Aorta (tissue), 5 donors: Measurements from ENCODE around the gene PHKA2. TPM values are rescaled to one million over a fixed set of nuclear protein-coding genes. Genes with fewer than 3 reads are reported as not detected.
"Not testable (repeated sequence)": the region's sequence is repeated elsewhere in the genome, so short reads cannot be mapped to it uniquely, and the experiment has no call there.

Source experiments
- ATAC-seq: fragments of 200-7000 bp; cut with Tn5 transposase; one replicate; pipeline ENCODE4 v1.9.1; 2022; ENCODE audit warnings: moderate library complexity; ENCODE audit not compliant: low FRiP score
- DNase-seq, 2 donors: peaks; one replicate each; pipeline ENCODE4 v3.0.0-alpha.2; 2020
- H3K27ac ChIP-seq, 2 donors: one replicate each; pipeline ENCODE4 v1.5.1; 2013; ENCODE audit warnings: low read length in 2 of 2, mild to moderate bottlenecking in 2 of 2, moderate library complexity in 2 of 2, control low read depth in 1 of 2, inconsistent platforms in 1 of 2, low read depth in 1 of 2
- H3K27me3 ChIP-seq, 2 donors: one replicate each; pipeline ENCODE4 v1.6.1; 2013; ENCODE audit warnings: control low read depth in 1 of 2, low read length in 1 of 2, mild to moderate bottlenecking in 1 of 2, moderate library complexity in 1 of 2; ENCODE audit not compliant: insufficient read depth in 2 of 2, control insufficient read depth in 1 of 2
- H3K36me3 ChIP-seq, 2 donors: one replicate each; pipeline ENCODE4 v1.6.1; 2013; ENCODE audit warnings: control low read depth in 1 of 2, low read length in 1 of 2, mild to moderate bottlenecking in 1 of 2; ENCODE audit not compliant: insufficient read depth in 2 of 2, control insufficient read depth in 1 of 2
- H3K4me1 ChIP-seq, 2 donors: one replicate each; pipeline ENCODE4 v1.6.1; 2013; ENCODE audit warnings: low read length in 2 of 2, control low read depth in 1 of 2, mild to moderate bottlenecking in 1 of 2, moderate library complexity in 1 of 2; ENCODE audit not compliant: insufficient read depth in 2 of 2, control insufficient read depth in 1 of 2
- H3K4me3 ChIP-seq, 2 donors: one replicate each; pipeline ENCODE4 v1.5.1; 2013; ENCODE audit warnings: low read length in 2 of 2, control low read depth in 1 of 2, mild to moderate bottlenecking in 1 of 2
- H3K9me3 ChIP-seq: one replicate; pipeline ENCODE4 v1.6.1; 2013; ENCODE audit warnings: mild to moderate bottlenecking, low read length; ENCODE audit not compliant: control insufficient read depth
- WGBS, 2 donors: extraction: QIAGEN DNeasy Blood & Tissue Kit; methylation state at CpG; one replicate each; pipeline ENCODE4 v1.1.7; 2013; 5-methylcytosine and 5-hydroxymethylcytosine counted together
- intact Hi-C, 2 donors: fragments of 100-400 bp; cut with DNase I; formaldehyde crosslinking; loops; one replicate each; pipeline versions ENCODE4 v1.14.2 to v1.15.0; 2022
- long read RNA-seq, 2 donors: library from polyadenylated mRNA; unstranded; transcript quantifications; one replicate each; pipeline ENCODE4 v2.0.0, GENCODE V29; 2020 to 2021
- polyA plus RNA-seq, 2 donors: library from polyadenylated mRNA; stranded (reverse); fragments of 200-250 nt; gene quantifications; one replicate each; pipeline ENCODE4 v1.2.3, GENCODE V29; 2013
- total RNA-seq, 2 donors: library from RNA; stranded (reverse); fragmentation: NEBNext Ultra II Directional; extraction: Animal tissue kit (Norgen Biotek cat#: 25700); gene quantifications; one replicate each; pipeline ENCODE4 v1.2.1, GENCODE V29; 2021
- donor health status: healthy with polysubstance abuse.
- donor health status: Bipolar disorder and iron deficiency.
- donor health status: DM: no; HTN: no; CAD: no.
- donor health status: DM: no; HTN: no; CAD: no.
- donor health status: DM: yes; HTN: yes; CAD: no.

The PHKA2 gene
- total RNA-seq (10 to 100 TPM; 25.5 to 30.2 TPM), polyA plus RNA-seq (10 to 100 TPM in 1 of 2 donors, 1 to 10 TPM in 1; 1.5 to 45.6 TPM)
- long read RNA-seq, donor 1, transcript PHKA2-203 (4 exons, 1,945 nt): major isoform, 12 of 40 reads
- long read RNA-seq, donor 1, partial matches to known transcripts: 14 of 40 reads
- long read RNA-seq, donor 1, other reads (novel, unspliced or antisense): 9 of 40 reads
- long read RNA-seq, donor 2, full-length matches to known transcripts: 5 of 12 reads
- long read RNA-seq, donor 2, partial matches to known transcripts: 4 of 12 reads
- long read RNA-seq, donor 2, other reads (novel, unspliced or antisense): 3 of 12 reads

DNA sequence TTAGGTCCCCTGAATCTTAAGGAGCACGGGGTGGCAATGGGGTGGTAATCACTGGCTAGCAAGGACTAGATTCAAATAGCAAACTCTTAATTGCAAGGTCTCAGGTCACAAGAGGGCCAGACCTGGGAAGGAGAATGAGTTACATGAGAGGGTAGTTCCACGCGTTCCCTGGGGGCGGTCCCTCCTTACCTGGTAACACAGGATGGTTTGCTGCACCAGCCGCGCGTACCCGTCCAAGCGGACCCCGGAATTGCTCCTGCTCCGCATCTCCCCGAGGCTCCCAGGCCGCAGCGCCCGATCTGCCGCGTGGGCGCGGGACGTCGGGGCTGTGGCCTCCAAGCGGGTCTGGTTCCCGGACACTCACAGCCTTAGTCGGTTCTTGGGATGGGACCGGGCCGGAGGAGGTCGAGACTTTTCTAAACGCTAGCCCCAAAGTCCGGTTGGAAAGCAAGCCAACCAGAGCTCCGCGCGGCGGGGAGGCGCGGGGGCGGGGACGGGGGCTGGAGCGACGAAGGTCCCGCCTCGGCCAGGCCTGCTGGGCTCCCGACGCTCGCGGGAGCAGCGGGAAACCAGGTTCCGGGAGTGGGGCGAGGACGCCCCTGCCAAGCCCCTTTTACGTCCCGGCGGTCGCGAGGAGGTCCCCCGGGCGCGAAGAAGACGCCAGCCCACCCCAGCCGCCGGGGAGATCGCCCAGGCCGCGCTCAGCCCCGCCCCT is at the start of gene PHKA2:
TSS of gene PHKA2 (minus strand) at position 449 of the 715 bp plus-strand sequence. CDS start at position 267, 182 bp downstream.
- H3K27ac ChIP-seq: peak within 1 kb of the TSS in 1 of 2 donors; percentile 92
- H3K4me1 ChIP-seq: no peaks in the 10 kb centered on the region
- intact Hi-C loops: no loop called here
- no peaks in the 10 kb centered on the region for H3K9me3 ChIP-seq
- H3K4me3 ChIP-seq: peak within 1 kb of the TSS; percentile 34 to 99
- no peaks in the 10 kb centered on the region for H3K27me3 ChIP-seq
- DNase-seq: peak; percentile 71 to 90
- H3K36me3 ChIP-seq: no peaks in the 10 kb centered on the region
- 0 to 26% methylated on average over 60 to 64 of the region's 64 CpGs for WGBS, 2 donors
- peak; percentile 87 for ATAC-seq

GRCh38 chrX:19030805-19031204 is 46.9 kb upstream of the PHKA2 start:
- no peak for DNase-seq
- intact Hi-C loops: no loop called here
- H3K4me1 ChIP-seq: no peaks in the 10 kb centered on the region
- ATAC-seq: no peak
- H3K9me3 ChIP-seq: no peaks in the 10 kb centered on the region
- WGBS, 2 donors: 73 to 88% methylated on average over 3 of the region's 3 CpGs
- H3K27ac ChIP-seq: no peak overlapping the region
- no peaks in the 10 kb centered on the region for H3K36me3 ChIP-seq
- H3K4me3 ChIP-seq: no peak overlapping the region
- no peaks in the 10 kb centered on the region for H3K27me3 ChIP-seq

DNA sequence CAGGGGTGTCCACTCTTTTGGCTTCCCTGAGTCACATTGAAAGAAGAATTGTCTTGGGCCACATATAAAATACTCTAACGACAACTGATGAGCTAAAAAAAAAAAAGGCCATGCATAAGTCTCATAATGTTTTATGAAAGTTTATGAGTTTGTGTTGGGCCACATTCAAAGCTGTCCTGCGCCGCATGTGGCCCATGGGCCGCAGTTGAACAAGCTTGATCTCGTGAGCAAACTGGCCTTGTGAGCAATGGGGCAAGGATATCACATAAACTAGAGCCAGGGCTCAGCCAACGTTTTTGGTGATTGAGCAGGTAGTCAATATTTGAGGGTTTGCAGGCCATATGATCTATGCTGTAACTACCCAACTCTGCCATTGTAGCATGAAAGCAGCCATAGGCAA is 44.6 kb upstream of the PHKA2 start:
- DNase-seq (no peak), ATAC-seq (no peak)
- 89 to 95% methylated on average over 6 of the region's 6 CpGs for WGBS, 2 donors
- H3K27ac ChIP-seq: no peak overlapping the region
- no peaks in the 10 kb centered on the region for H3K36me3 ChIP-seq
- H3K27me3 ChIP-seq: no peaks in the 10 kb centered on the region
- no peaks in the 10 kb centered on the region for H3K9me3 ChIP-seq
- intact Hi-C loops: no loop called here
- H3K4me3 ChIP-seq: no peak overlapping the region
- no peaks in the 10 kb centered on the region for H3K4me1 ChIP-seq

DNA sequence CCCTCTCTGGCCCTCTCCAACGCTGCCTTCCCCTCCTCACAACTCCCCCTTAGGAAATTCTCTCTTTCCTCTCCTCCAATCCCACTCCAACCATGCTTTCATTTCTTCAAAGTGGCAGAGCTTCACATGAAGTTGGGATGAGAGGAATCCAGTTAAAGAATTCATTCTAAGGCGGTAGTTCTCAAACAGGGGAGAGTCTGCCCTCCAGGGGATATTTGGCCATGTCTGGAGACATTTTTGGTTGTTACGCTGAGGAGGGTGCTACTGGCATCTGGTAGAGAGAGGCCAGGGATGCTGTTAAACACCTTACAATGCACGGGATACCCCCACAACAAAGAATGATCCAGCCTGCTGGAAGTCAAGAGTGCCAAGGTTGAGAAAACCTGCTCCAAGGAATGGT is 40.5 kb upstream of the PHKA2 start:
- Histone ChIP-seq H3K27me3 (no peaks in the 10 kb centered on the region), H3K27ac (no peak overlapping the region), H3K4me3 (no peak overlapping the region), H3K36me3 (no peaks in the 10 kb centered on the region), H3K9me3 (no peaks in the 10 kb centered on the region), H3K4me1 (no peaks in the 10 kb centered on the region)
- DNase-seq: no peak
- 65 to 91% methylated on average over 4 of the region's 4 CpGs for WGBS, 2 donors
- intact Hi-C loops: no loop called here
- no peak for ATAC-seq

DNA sequence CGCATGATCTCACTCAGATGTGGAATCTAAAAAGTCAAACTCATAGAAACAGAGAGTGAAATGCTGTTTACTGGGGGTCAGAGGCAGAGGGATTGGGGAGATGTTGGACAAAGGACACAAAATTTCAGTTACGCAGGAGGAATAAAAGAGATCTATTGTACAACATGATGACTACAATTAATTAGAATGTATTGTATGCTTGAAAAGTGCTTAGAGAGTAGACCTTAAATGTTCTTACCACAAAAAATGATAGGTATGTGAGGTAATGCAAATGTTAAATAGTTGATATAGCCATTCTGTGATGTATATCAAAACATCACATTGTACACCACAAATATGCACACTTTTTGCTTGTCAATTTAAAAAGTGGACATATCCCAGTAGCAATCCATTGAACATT is 36.1 kb upstream of the PHKA2 start:
- Histone ChIP-seq H3K27ac (no peak overlapping the region), H3K4me3 (no peak overlapping the region), H3K36me3 (no peaks in the 10 kb centered on the region), H3K27me3 (no peaks in the 10 kb centered on the region), H3K9me3 (no peaks in the 10 kb centered on the region), H3K4me1 (no peaks in the 10 kb centered on the region)
- intact Hi-C loops: loop anchor here in 1 of 2 donors (10.0 kb wide), 1 partner anchor 315 kb away; no protein-coding TSS in a partner anchor
- WGBS, 2 donors: 97 to 98% methylated on average over 2 of the region's 2 CpGs
- ATAC-seq: no peak
- no peak for DNase-seq

DNA sequence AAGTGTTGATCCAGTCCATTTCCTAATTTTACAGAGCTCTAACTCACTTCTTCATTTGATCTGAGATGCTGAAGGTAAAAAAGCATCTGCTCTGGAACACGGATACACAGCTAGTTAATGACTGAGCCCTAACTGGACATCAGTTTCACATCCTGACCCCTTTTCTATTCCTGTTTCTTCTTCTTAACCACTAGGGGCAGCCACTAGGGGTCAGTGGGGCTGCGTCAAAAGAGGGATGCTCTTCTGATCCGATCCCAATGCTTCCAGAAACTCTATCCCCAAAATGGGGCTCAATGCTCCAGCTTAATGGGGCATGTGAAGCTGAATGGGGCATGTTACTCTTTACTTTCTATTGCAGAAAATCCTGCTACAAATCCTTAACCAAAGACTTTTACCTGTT is 33.4 kb upstream of the PHKA2 start:
- H3K4me3 ChIP-seq: no peak overlapping the region
- no peak for ATAC-seq
- WGBS, 2 donors: 31 to 46% methylated on average over 3 of the region's 3 CpGs
- no peak overlapping the region for H3K27ac ChIP-seq
- DNase-seq: no peak
- no peaks in the 10 kb centered on the region for H3K4me1 ChIP-seq
- no peaks in the 10 kb centered on the region for H3K36me3 ChIP-seq
- H3K9me3 ChIP-seq: no peaks in the 10 kb centered on the region
- intact Hi-C loops: loop anchor here in 1 of 2 donors (10.0 kb wide), 1 partner anchor 318 kb away; no protein-coding TSS in a partner anchor
- no peaks in the 10 kb centered on the region for H3K27me3 ChIP-seq

DNA sequence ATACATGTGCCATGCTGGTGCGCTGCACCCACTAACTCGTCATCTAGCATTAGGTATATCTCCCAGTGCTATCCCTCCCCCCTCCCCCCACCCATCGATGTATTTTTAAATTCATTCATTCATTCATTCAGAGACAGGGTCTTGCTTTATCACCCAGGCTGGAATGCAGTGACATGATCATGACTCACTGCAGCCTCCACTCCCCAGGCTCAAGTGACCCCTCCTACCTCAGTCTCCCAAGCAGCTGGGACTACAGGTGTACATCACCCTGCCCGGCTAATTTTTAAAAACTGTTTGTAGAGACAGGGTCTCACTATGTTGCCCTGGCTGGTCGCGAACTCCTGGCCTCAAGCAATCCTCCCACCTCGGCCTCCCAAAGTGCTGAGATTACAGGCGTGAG is 32.7 kb upstream of the PHKA2 start:
- not testable (repeated sequence) for H3K36me3 ChIP-seq, H3K27me3 ChIP-seq, H3K27ac ChIP-seq, ATAC-seq, DNase-seq, H3K4me1 ChIP-seq, H3K4me3 ChIP-seq, H3K9me3 ChIP-seq
- intact Hi-C loops: loop anchor here in 1 of 2 donors (10.0 kb wide), 1 partner anchor 318 kb away; no protein-coding TSS in a partner anchor
- 89 to 96% methylated on average over 7 to 8 of the region's 8 CpGs for WGBS, 2 donors

DNA sequence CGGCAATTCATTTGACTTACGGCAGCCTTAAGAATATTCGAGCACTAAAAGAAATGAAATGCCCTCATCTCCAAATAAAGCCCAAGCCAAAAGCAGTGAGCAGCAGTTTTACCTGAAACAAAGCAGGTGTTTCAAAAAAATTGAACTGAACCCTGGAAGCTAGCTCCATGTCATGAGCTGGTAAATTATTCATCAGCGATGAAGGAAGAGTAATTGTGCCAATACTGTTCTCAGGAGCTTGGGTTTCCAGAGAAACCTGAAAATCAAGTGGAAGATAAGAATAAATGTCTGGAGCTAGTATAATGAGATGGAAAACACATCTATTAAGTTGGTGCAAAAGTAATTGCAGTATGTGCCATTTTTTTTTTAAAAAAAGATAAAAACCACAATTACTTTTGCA is 24.0 kb upstream of the PHKA2 start:
- Histone ChIP-seq H3K27me3 (no peaks in the 10 kb centered on the region), H3K36me3 (no peaks in the 10 kb centered on the region), H3K27ac (no peak overlapping the region), H3K9me3 (no peaks in the 10 kb centered on the region), H3K4me1 (no peaks in the 10 kb centered on the region), H3K4me3 (no peak overlapping the region)
- intact Hi-C loops: no loop called here
- DNase-seq: no peak
- ATAC-seq: no peak
- 95 to 96% methylated on average over 4 of the region's 4 CpGs for WGBS, 2 donors

- 75 to 79% methylated on average over 7 of the region's 7 CpGs for WGBS, 2 donors
- intact Hi-C loops: no loop called here
- Histone ChIP-seq H3K4me1 (no peaks in the 10 kb centered on the region), H3K4me3 (no peak overlapping the region), H3K36me3 (no peaks in the 10 kb centered on the region), H3K27me3 (no peaks in the 10 kb centered on the region), H3K9me3 (no peaks in the 10 kb centered on the region), H3K27ac (no peak overlapping the region)
- ATAC-seq: no peak
- no peak for DNase-seq
Observed at GRCh38 chrX:19007011-19007410, 23.1 kb upstream of the PHKA2 start.
